ENCODE results near the gene TRIO.

TRIO gene

GRCh38 chr5:14197056-14197455 lies 53.9 kb downstream of the TRIO start:
- peak overlapping the region; percentile 91 for H3K4ac ChIP-seq (ENCODE audit: low read depth, low read length)
- peak overlapping the region; percentile 74 for H2AK5ac ChIP-seq (ENCODE audit: low read length)
- no peak overlapping the region for H3K14ac ChIP-seq (ENCODE audit: low read length)
- no peak overlapping the region for H4K12ac ChIP-seq (ENCODE audit: low read depth, low read length)
- H4K91ac ChIP-seq (ENCODE audit: low read depth, low read length): no peak overlapping the region
- DNase-seq: no peak
- no peak overlapping the region for H2AFZ ChIP-seq (ENCODE audit: insufficient read depth, low read length, poor library complexity)
- H3K4me1 ChIP-seq (ENCODE audit: control insufficient read depth in 1 of 2, insufficient read depth in 2 of 2, low read length in 2 of 2): peaks cover 0 to 2% of the 10 kb centered on the region in 2 experiments
- no peaks in the 10 kb centered on the region for H3K79me1 ChIP-seq (ENCODE audit: low read length)
- no peak overlapping the region for H3K23ac ChIP-seq (ENCODE audit: low read length)
- H3K79me2 ChIP-seq (ENCODE audit: control insufficient read depth, insufficient read depth, low read length, poor library complexity): peaks cover 19% of the 10 kb centered on the region
- H2BK5ac ChIP-seq (ENCODE audit: low read depth, low read length, poor library complexity): no peak overlapping the region
- H3K9ac ChIP-seq (ENCODE audit: low read length): no peak overlapping the region
- no peak overlapping the region for H3K27ac ChIP-seq (ENCODE audit: low read depth, low read length)
- H3K4me2 ChIP-seq (ENCODE audit: low read length): no peak overlapping the region
- H4K8ac ChIP-seq (ENCODE audit: low read depth, low read length): no peak overlapping the region
- H2BK120ac ChIP-seq (ENCODE audit: insufficient read depth, low read length, poor library complexity): no peak overlapping the region
- no peak overlapping the region for H3K4me3 ChIP-seq (ENCODE audit: low read depth, low read length)
- H3K18ac ChIP-seq (ENCODE audit: low read length): no peak overlapping the region
- WGBS (ENCODE audit: extremely low coverage, insufficient coverage, insufficient read length): no CpG with 5 or more reads among the region's 5 CpGs
- H3K27me3 ChIP-seq (ENCODE audit: insufficient read depth, low read length): no peaks in the 10 kb centered on the region
- peaks cover 0 to 3% of the 10 kb centered on the region in 2 experiments for H3K36me3 ChIP-seq (ENCODE audit: control insufficient read depth in 1 of 2, insufficient read depth in 2 of 2, low read length in 2 of 2)
- H2BK12ac ChIP-seq (ENCODE audit: low read length): no peak overlapping the region
- H3K9me3 ChIP-seq (ENCODE audit: insufficient read depth, low read depth, low read length): no peaks in the 10 kb centered on the region

DNA sequence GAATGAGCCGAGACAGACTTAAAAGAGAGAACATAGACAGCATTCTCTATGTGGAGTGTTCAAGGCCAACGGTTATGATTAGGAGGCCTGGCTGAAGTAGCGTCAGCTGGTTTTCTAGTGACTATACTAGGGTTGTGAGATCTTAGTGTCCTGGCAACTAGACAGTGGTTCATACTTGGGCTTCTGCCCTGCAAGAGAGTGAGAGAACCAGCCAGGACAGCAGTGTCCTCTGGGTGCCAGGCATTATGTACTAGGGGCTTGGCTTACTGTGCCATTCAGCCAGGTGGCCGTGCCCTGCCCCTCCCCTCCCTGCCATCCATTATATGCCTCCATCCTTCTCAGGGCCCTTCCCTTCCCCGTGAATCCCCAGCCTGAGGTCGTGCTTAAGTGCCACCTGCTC lies 56.8 kb downstream of the TRIO start:
- H3K79me2 ChIP-seq (ENCODE audit: control insufficient read depth, insufficient read depth, low read length, poor library complexity): peaks cover 21% of the 10 kb centered on the region
- peak overlapping the region; percentile 77 for H3K4ac ChIP-seq (ENCODE audit: low read depth, low read length)
- no peak overlapping the region for H3K9ac ChIP-seq (ENCODE audit: low read length)
- no peak overlapping the region for H2AK5ac ChIP-seq (ENCODE audit: low read length)
- no peak overlapping the region for H3K23ac ChIP-seq (ENCODE audit: low read length)
- DNase-seq: no peak
- H2BK120ac ChIP-seq (ENCODE audit: insufficient read depth, low read length, poor library complexity): no peak overlapping the region
- no peak overlapping the region for H2BK12ac ChIP-seq (ENCODE audit: low read length)
- no peak overlapping the region for H2AFZ ChIP-seq (ENCODE audit: insufficient read depth, low read length, poor library complexity)
- no peak overlapping the region for H3K4me3 ChIP-seq (ENCODE audit: low read depth, low read length)
- H3K9me3 ChIP-seq (ENCODE audit: insufficient read depth, low read depth, low read length): no peaks in the 10 kb centered on the region
- WGBS (ENCODE audit: extremely low coverage, insufficient coverage, insufficient read length): no CpG with 5 or more reads among the region's 6 CpGs
- peaks cover 0 to 3% of the 10 kb centered on the region in 2 experiments for H3K36me3 ChIP-seq (ENCODE audit: control insufficient read depth in 1 of 2, insufficient read depth in 2 of 2, low read length in 2 of 2)
- H4K91ac ChIP-seq (ENCODE audit: low read depth, low read length): no peak overlapping the region
- H3K27me3 ChIP-seq (ENCODE audit: insufficient read depth, low read length): no peaks in the 10 kb centered on the region
- no peak overlapping the region for H3K4me2 ChIP-seq (ENCODE audit: low read length)
- no peaks in the 10 kb centered on the region for H3K79me1 ChIP-seq (ENCODE audit: low read length)
- no peak overlapping the region for H2BK5ac ChIP-seq (ENCODE audit: low read depth, low read length, poor library complexity)
- H4K12ac ChIP-seq (ENCODE audit: low read depth, low read length): no peak overlapping the region
- H3K14ac ChIP-seq (ENCODE audit: low read length): no peak overlapping the region
- peaks cover 4% of the 10 kb centered on the region in 2 experiments for H3K4me1 ChIP-seq (ENCODE audit: control insufficient read depth in 1 of 2, insufficient read depth in 2 of 2, low read length in 2 of 2)
- H3K18ac ChIP-seq (ENCODE audit: low read length): no peak overlapping the region
- no peak overlapping the region for H4K8ac ChIP-seq (ENCODE audit: low read depth, low read length)
- no peak overlapping the region for H3K27ac ChIP-seq (ENCODE audit: low read depth, low read length)

DNA sequence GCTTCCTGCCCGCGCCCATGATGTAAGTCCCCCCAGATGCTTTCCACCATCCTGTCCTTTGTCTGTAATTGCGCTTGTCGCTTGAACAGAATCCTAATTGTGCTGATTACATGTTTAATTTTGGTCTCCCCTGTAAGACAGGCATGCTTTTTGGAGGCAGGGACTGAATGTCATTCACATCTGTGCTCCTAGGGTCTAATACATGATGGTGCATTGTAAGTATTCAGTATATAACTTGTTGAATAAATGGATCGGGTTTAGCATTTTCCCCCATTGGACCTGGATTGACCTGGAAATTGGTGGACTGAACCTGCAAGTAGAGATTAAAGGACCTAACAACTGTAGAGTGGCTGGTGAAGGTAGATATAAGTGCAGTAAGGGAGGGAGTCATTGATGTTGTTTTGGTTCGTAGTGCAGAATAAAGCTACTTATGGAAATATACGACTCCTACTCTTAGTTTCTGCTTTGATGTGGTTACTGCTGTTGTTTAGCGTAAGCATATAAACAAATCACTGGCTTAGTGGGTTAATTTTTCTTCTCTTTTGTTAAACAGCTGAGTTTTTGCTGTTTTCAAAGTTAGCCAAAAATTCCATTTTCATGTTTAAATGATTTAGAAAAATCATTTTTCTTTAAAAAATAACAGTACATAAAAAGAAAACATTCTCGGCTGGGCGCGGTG lies 57.3 kb downstream of the TRIO start:
- peaks cover 5% of the 10 kb centered on the region in 2 experiments for H3K4me1 ChIP-seq (ENCODE audit: control insufficient read depth in 1 of 2, insufficient read depth in 2 of 2, low read length in 2 of 2)
- peaks cover 23% of the 10 kb centered on the region for H3K79me2 ChIP-seq (ENCODE audit: control insufficient read depth, insufficient read depth, low read length, poor library complexity)
- no peak overlapping the region for H4K91ac ChIP-seq (ENCODE audit: low read depth, low read length)
- no peak overlapping the region for H2AK5ac ChIP-seq (ENCODE audit: low read length)
- H3K14ac ChIP-seq (ENCODE audit: low read length): no peak overlapping the region
- H3K79me1 ChIP-seq (ENCODE audit: low read length): no peaks in the 10 kb centered on the region
- whole genome bisulfite sequencing (ENCODE audit: extremely low coverage, insufficient coverage, insufficient read length): 100% methylated on average over 1 of the region's 11 CpGs
- H3K9ac ChIP-seq (ENCODE audit: low read length): no peak overlapping the region
- no peak overlapping the region for H2BK120ac ChIP-seq (ENCODE audit: insufficient read depth, low read length, poor library complexity)
- H3K4me2 ChIP-seq (ENCODE audit: low read length): no peak overlapping the region
- H2BK12ac ChIP-seq (ENCODE audit: low read length): no peak overlapping the region
- H3K18ac ChIP-seq (ENCODE audit: low read length): no peak overlapping the region
- H2BK5ac ChIP-seq (ENCODE audit: low read depth, low read length, poor library complexity): no peak overlapping the region
- no peak overlapping the region for H3K4me3 ChIP-seq (ENCODE audit: low read depth, low read length)
- H2AFZ ChIP-seq (ENCODE audit: insufficient read depth, low read length, poor library complexity): no peak overlapping the region
- no peaks in the 10 kb centered on the region for H3K27me3 ChIP-seq (ENCODE audit: insufficient read depth, low read length)
- peak overlapping the region; percentile 15 for H3K4ac ChIP-seq (ENCODE audit: low read depth, low read length)
- peaks cover 0 to 3% of the 10 kb centered on the region in 2 experiments for H3K36me3 ChIP-seq (ENCODE audit: control insufficient read depth in 1 of 2, insufficient read depth in 2 of 2, low read length in 2 of 2)
- no peak overlapping the region for H4K12ac ChIP-seq (ENCODE audit: low read depth, low read length)
- H3K27ac ChIP-seq (ENCODE audit: low read depth, low read length): no peak overlapping the region
- H3K9me3 ChIP-seq (ENCODE audit: insufficient read depth, low read depth, low read length): no peaks in the 10 kb centered on the region
- no peak for DNase-seq
- H3K23ac ChIP-seq (ENCODE audit: low read length): no peak overlapping the region
- H4K8ac ChIP-seq (ENCODE audit: low read depth, low read length): no peak overlapping the region

- Histone ChIP-seq H2BK12ac (ENCODE audit: low read length) (no peak overlapping the region), H3K79me2 (ENCODE audit: control insufficient read depth, insufficient read depth, low read length, poor library complexity) (peaks cover 25% of the 10 kb centered on the region)
These were observed 58.3 kb downstream of the TRIO start for GRCh38 chr5:14201325-14202045.

More at GRCh38 chr5:14201325-14202045, 58.3 kb downstream of the TRIO start:
- no peak overlapping the region for H4K12ac ChIP-seq (ENCODE audit: low read depth, low read length)
- H2AFZ ChIP-seq (ENCODE audit: insufficient read depth, low read length, poor library complexity): no peak overlapping the region
- H2BK120ac ChIP-seq (ENCODE audit: insufficient read depth, low read length, poor library complexity): no peak overlapping the region
- no peak overlapping the region for H3K4me3 ChIP-seq (ENCODE audit: low read depth, low read length)
- H2AK5ac ChIP-seq (ENCODE audit: low read length): no peak overlapping the region
- no CpG with 5 or more reads among the region's 7 CpGs for WGBS (ENCODE audit: extremely low coverage, insufficient coverage, insufficient read length)
- H4K8ac ChIP-seq (ENCODE audit: low read depth, low read length): no peak overlapping the region
- H3K4me1 ChIP-seq (ENCODE audit: control insufficient read depth in 1 of 2, insufficient read depth in 2 of 2, low read length in 2 of 2): peaks cover 2 to 7% of the 10 kb centered on the region in 2 experiments
- no peak overlapping the region for H3K9ac ChIP-seq (ENCODE audit: low read length)
- no peak overlapping the region for H3K18ac ChIP-seq (ENCODE audit: low read length)
- no peak for DNase-seq
- no peak overlapping the region for H3K4ac ChIP-seq (ENCODE audit: low read depth, low read length)
- no peak overlapping the region for H3K23ac ChIP-seq (ENCODE audit: low read length)
- no peaks in the 10 kb centered on the region for H3K9me3 ChIP-seq (ENCODE audit: insufficient read depth, low read depth, low read length)
- no peak overlapping the region for H4K91ac ChIP-seq (ENCODE audit: low read depth, low read length)
- peaks cover 0 to 3% of the 10 kb centered on the region in 2 experiments for H3K36me3 ChIP-seq (ENCODE audit: control insufficient read depth in 1 of 2, insufficient read depth in 2 of 2, low read length in 2 of 2)
- H3K27ac ChIP-seq (ENCODE audit: low read depth, low read length): no peak overlapping the region
- H2BK5ac ChIP-seq (ENCODE audit: low read depth, low read length, poor library complexity): no peak overlapping the region
- no peak overlapping the region for H3K4me2 ChIP-seq (ENCODE audit: low read length)
- H3K14ac ChIP-seq (ENCODE audit: low read length): no peak overlapping the region
- no peaks in the 10 kb centered on the region for H3K79me1 ChIP-seq (ENCODE audit: low read length)
- H3K27me3 ChIP-seq (ENCODE audit: insufficient read depth, low read length): no peaks in the 10 kb centered on the region

All from trophoblast cell (in vitro differentiated cells and primary cell).